ENCODE results near the gene GOLIM4. TPM values are rescaled to one million over a fixed set of nuclear protein-coding genes. Genes with fewer than 3 reads are reported as not detected.

The GOLIM4 gene
- total and polyA plus RNA-seq, 2 experiments from 2014 or later = 34.4 to 50.5 TPM

DNA sequence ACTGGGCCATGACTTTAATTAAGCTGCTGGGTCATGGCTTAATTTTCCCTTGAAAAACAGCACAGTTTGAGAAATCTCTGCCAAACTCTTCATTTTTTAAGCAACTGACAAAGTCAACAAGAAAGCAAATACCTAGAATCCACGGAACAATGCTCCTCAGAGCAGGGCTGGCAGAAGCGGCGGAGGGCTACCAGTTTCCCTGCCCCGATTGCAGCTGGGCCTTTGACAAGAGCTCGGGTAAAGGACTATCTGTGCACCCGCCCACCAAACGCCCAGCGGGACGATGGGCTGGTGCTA, 1.2 kb downstream of the GOLIM4 start (continued):
- no peak for TF ChIP-seq ZNF462 (CRISPR knock-in tag; IDR thresholded peaks at IDR 0.05)
- TF ChIP-seq ZNF331 (CRISPR knock-in tag; IDR thresholded peaks at IDR 0.05; ENCODE audit: low read depth) = no peak
- no peak for TF ChIP-seq NANOG (IDR thresholded peaks at IDR 0.05; ENCODE audit: borderline replicate concordance)
- no peak for TF ChIP-seq EZH2phosphoT487 (IDR thresholded peaks at IDR 0.05; ENCODE audit: unreplicated experiment)
- no peak for TF ChIP-seq JUNB (IDR thresholded peaks at IDR 0.05; ENCODE audit: unreplicated experiment)
- TF ChIP-seq, protein P1, sequence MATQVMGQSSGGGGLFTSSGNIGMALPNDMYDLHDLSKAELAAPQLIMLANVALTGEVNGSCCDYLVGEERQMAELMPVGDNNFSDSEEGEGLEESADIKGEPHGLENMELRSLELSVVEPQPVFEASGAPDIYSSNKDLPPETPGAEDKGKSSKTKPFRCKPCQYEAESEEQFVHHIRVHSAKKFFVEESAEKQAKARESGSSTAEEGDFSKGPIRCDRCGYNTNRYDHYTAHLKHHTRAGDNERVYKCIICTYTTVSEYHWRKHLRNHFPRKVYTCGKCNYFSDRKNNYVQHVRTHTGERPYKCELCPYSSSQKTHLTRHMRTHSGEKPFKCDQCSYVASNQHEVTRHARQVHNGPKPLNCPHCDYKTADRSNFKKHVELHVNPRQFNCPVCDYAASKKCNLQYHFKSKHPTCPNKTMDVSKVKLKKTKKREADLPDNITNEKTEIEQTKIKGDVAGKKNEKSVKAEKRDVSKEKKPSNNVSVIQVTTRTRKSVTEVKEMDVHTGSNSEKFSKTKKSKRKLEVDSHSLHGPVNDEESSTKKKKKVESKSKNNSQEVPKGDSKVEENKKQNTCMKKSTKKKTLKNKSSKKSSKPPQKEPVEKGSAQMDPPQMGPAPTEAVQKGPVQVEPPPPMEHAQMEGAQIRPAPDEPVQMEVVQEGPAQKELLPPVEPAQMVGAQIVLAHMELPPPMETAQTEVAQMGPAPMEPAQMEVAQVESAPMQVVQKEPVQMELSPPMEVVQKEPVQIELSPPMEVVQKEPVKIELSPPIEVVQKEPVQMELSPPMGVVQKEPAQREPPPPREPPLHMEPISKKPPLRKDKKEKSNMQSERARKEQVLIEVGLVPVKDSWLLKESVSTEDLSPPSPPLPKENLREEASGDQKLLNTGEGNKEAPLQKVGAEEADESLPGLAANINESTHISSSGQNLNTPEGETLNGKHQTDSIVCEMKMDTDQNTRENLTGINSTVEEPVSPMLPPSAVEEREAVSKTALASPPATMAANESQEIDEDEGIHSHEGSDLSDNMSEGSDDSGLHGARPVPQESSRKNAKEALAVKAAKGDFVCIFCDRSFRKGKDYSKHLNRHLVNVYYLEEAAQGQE (IDR thresholded peaks at IDR 0.05; ENCODE audit: unreplicated experiment) = no peak
- no peak for TF ChIP-seq POLR2AphosphoS5 (IDR thresholded peaks at IDR 0.05; ENCODE audit: low read depth)
- no peak for TF ChIP-seq ZNF114 (CRISPR knock-in tag; IDR thresholded peaks at IDR 0.05)
